NCI-H1930 (cell line): ENCODE results near the gene SPIB.
"Not testable (repeated sequence)": the region's sequence is repeated elsewhere in the genome, so short reads cannot be mapped to it uniquely, and the experiment has no call there.

Source experiments
- DNase-seq, 2 experiments: peaks; one replicate each; lab custom pipeline; 2025; lab: John Stamatoyannopoulos, UW

SPIB gene

GRCh38 chr19:50439130-50439529 lies 20.4 kb downstream of the SPIB start:
- not testable (repeated sequence) for DNase-seq

- DNase-seq = no peak
Measured at GRCh38 chr19:50444059-50444458, 25.3 kb downstream of the SPIB start.

- no peak for DNase-seq
Measured at GRCh38 chr19:50447053-50447452, 28.3 kb downstream of the SPIB start.

GRCh38 chr19:50447750-50448149 lies 29.0 kb downstream of the SPIB start:
- no peak for DNase-seq

- DNase-seq = no peak
Measured at GRCh38 chr19:50449236-50449899, 30.6 kb downstream of the SPIB start.

GRCh38 chr19:50450369-50451222 lies 31.9 kb downstream of the SPIB start:
- no peak for DNase-seq

- DNase-seq = no peak
Measured at GRCh38 chr19:50451223-50451534, 32.4 kb downstream of the SPIB start.

- no peak for DNase-seq
Measured at GRCh38 chr19:50453243-50453642, 34.5 kb downstream of the SPIB start.

- no peak for DNase-seq
Measured at GRCh38 chr19:50455992-50456391, 37.3 kb downstream of the SPIB start.

GRCh38 chr19:50457300-50457699 lies 38.6 kb downstream of the SPIB start:
- no peak for DNase-seq

GRCh38 chr19:50458396-50459066 lies 39.8 kb downstream of the SPIB start:
- DNase-seq = no peak

- no peak for DNase-seq
Measured at GRCh38 chr19:50459067-50459456, 40.3 kb downstream of the SPIB start.

- no peak for DNase-seq
Measured at GRCh38 chr19:50459638-50460037, 40.9 kb downstream of the SPIB start.

GRCh38 chr19:50460161-50460765 lies 41.5 kb downstream of the SPIB start:
- no peak for DNase-seq

GRCh38 chr19:50461066-50461875 lies 42.5 kb downstream of the SPIB start:
- DNase-seq = peak; percentile 72 to 74

- no peak for DNase-seq
Measured at GRCh38 chr19:50462970-50463369, 44.2 kb downstream of the SPIB start.

GRCh38 chr19:50464348-50464747 lies 45.6 kb downstream of the SPIB start:
- DNase-seq = no peak

- no peak for DNase-seq
Measured at GRCh38 chr19:50465000-50465399, 46.3 kb downstream of the SPIB start.

- no peak for DNase-seq
Measured at GRCh38 chr19:50465986-50466705, 47.4 kb downstream of the SPIB start.

- DNase-seq = no peak
Measured at GRCh38 chr19:50466706-50467039, 47.9 kb downstream of the SPIB start.

GRCh38 chr19:50467566-50467965 lies 48.8 kb downstream of the SPIB start:
- no peak for DNase-seq
